PFSK-1 (cell line): ENCODE data around the gene SPEM1.

ENCODE experiments used
- SIN3A ChIP-seq: IDR thresholded peaks from 2 replicates; pipeline ENCODE4 v1.6.1; 2012; ENCODE audit warnings: mild to moderate bottlenecking, low read length, moderate library complexity, borderline replicate concordance; ENCODE audit not compliant: insufficient read depth
- TAF1 ChIP-seq: IDR thresholded peaks from 2 replicates; pipeline ENCODE4 v1.6.1; 2012; ENCODE audit warnings: low read length, control low read depth, borderline replicate concordance; ENCODE audit not compliant: insufficient read depth

- no peak for TF ChIP-seq SIN3A
- TF ChIP-seq TAF1 = no peak
Observed at GRCh38 chr17:7391307-7391706, 28.8 kb upstream of the SPEM1 start.
